ENCODE measurements around the gene DISP2. TPM values are rescaled to one million over a fixed set of nuclear protein-coding genes. Genes with fewer than 3 reads are reported as not detected.

DISP2 gene
- total RNA-seq, 1 donor from 2014 or later, result 0.74 TPM

DNA sequence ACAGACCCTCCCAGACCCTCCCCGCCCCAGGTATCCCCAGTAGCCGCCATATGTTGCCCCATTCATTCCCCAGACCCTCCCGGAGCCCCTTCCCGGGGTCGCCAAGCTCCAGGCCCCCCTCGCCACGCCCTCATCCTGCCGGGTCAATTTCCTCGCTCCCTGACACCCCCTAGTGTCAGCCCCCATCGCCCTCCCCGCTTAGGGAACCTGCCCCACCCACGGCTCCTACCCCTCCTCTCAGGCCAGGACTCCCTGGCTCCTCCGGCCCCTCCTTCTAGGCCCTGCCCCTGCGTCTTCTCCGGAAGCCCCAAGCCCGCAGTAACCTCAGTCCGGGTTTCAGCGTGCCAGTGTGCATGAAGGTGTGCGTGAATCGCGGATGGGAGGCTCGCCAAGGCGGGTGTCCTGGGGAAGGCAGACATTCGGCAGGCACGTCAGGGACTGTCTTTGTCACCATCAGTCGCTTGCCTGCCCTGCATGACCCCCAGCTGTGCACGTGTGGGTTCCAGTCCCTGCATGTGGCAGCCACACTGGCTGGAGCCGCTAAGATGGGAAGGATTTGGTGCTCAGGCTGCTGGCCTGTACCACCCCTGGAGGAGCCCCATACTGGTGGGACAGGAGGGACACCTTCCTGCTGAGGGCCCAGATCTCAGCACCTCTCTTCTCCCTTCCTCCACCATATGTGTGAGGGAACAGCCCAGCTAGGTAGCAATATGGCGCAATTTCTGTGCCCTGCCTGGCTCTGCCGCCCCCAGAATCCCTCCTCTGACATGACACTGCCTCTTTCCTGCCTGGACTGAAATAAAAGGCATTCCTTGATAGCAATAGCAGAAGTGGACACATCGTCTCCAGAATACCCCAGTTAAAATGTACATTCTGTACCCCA is 693 bp downstream of the DISP2 start:
- DNase-seq (ENCODE audit: extremely low spot score in 2 of 2), result no peak
- TF ChIP-seq POLR2A (IDR thresholded peaks at IDR 0.05), result no peak
- TF ChIP-seq, protein P1, sequence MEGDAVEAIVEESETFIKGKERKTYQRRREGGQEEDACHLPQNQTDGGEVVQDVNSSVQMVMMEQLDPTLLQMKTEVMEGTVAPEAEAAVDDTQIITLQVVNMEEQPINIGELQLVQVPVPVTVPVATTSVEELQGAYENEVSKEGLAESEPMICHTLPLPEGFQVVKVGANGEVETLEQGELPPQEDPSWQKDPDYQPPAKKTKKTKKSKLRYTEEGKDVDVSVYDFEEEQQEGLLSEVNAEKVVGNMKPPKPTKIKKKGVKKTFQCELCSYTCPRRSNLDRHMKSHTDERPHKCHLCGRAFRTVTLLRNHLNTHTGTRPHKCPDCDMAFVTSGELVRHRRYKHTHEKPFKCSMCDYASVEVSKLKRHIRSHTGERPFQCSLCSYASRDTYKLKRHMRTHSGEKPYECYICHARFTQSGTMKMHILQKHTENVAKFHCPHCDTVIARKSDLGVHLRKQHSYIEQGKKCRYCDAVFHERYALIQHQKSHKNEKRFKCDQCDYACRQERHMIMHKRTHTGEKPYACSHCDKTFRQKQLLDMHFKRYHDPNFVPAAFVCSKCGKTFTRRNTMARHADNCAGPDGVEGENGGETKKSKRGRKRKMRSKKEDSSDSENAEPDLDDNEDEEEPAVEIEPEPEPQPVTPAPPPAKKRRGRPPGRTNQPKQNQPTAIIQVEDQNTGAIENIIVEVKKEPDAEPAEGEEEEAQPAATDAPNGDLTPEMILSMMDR (IDR thresholded peaks at IDR 0.05), result no peak
- TF ChIP-seq POLR2AphosphoS5 (IDR thresholded peaks at IDR 0.05; ENCODE audit: insufficient read depth in 1 of 2, low read depth in 1 of 2), result no peak
- intact Hi-C loops (cut with DNase I), result no loop called here
- Histone ChIP-seq H3K27me3 (no peaks in the 10 kb centered on the region), H3K4me3 (peak overlapping the region; percentile 48 to 53), H3K9me3 (no peaks in the 10 kb centered on the region), H3K27ac (no peak overlapping the region), H3K36me3 (no peaks in the 10 kb centered on the region), H3K4me1 (peaks cover 14% of the 10 kb centered on the region)

DNA sequence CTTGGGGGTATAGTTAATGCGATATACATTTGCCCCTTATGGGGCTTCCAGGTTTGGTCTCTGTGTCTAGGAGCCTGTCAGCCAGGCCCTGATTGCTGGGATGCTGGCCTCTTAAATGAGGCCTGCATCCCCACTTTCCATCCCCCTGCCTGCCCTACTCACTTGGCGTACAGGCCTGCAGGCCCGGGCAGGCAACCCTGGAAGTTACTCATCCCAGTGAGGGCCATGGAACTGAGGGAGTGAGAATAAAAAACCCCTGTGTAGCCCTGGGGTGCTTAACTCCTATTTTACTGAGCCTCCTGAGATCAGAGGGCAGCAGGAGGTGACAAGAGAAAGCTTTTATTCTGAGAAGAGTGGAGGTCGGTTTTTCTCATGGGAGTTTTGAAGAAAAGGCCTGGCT is 2.0 kb downstream of the DISP2 start:
- TF ChIP-seq POLR2AphosphoS5 (IDR thresholded peaks at IDR 0.05; ENCODE audit: insufficient read depth in 1 of 2, low read depth in 1 of 2) (no peak), POLR2A (IDR thresholded peaks at IDR 0.05) (no peak)
- TF ChIP-seq, protein P1 (IDR thresholded peaks at IDR 0.05), result no peak
- intact Hi-C loops (cut with DNase I), result no loop called here
- Histone ChIP-seq H3K4me3 (no peak overlapping the region), H3K27ac (no peak overlapping the region), H3K9me3 (no peaks in the 10 kb centered on the region), H3K4me1 (peaks cover 14% of the 10 kb centered on the region), H3K27me3 (no peaks in the 10 kb centered on the region), H3K36me3 (no peaks in the 10 kb centered on the region)
- DNase-seq (ENCODE audit: extremely low spot score in 2 of 2), result no peak

DNA sequence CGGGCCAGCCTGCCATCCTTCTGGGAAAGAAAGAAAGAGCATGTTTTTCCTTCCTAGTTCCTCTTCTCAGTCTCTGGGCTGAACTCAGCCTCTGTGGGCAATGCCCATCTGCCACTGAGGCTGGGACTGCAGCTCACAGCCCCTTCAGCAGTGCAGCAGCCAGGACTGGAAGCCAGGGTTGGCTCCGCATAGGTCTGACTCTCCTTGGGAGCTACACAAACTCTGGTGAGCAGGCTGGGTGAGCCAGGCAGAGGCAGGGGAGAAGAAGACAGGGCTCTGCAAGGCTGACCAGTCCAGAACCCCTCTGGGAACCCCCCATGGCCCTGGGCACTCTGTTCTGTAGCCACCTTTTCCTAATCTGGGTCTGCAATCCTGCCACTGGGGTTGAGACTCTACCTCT is 3.6 kb downstream of the DISP2 start:
- intact Hi-C loops (cut with DNase I), result no loop called here
- no peak for DNase-seq (ENCODE audit: extremely low spot score in 2 of 2)
- H3K27me3 ChIP-seq, result no peaks in the 10 kb centered on the region
- no peak overlapping the region for H3K27ac ChIP-seq
- TF ChIP-seq, protein P1 (IDR thresholded peaks at IDR 0.05), result no peak
- TF ChIP-seq POLR2A (IDR thresholded peaks at IDR 0.05) (no peak), POLR2AphosphoS5 (IDR thresholded peaks at IDR 0.05; ENCODE audit: insufficient read depth in 1 of 2, low read depth in 1 of 2) (no peak)
- H3K9me3 ChIP-seq, result no peaks in the 10 kb centered on the region
- H3K4me3 ChIP-seq, result no peak overlapping the region
- peaks cover 14% of the 10 kb centered on the region for H3K4me1 ChIP-seq
- no peaks in the 10 kb centered on the region for H3K36me3 ChIP-seq

- TF ChIP-seq POLR2AphosphoS5 (IDR thresholded peaks at IDR 0.05; ENCODE audit: insufficient read depth in 1 of 2, low read depth in 1 of 2) (no peak), POLR2A (IDR thresholded peaks at IDR 0.05) (no peak)
- TF ChIP-seq, protein P1 (IDR thresholded peaks at IDR 0.05), result no peak
- H3K4me1 ChIP-seq, result peaks cover 17% of the 10 kb centered on the region
- no peak overlapping the region for H3K4me3 ChIP-seq
- H3K27me3 ChIP-seq, result no peaks in the 10 kb centered on the region
- no peaks in the 10 kb centered on the region for H3K36me3 ChIP-seq
- intact Hi-C loops (cut with DNase I), result no loop called here
- no peak for DNase-seq (ENCODE audit: extremely low spot score in 2 of 2)
- H3K27ac ChIP-seq, result no peak overlapping the region
- no peaks in the 10 kb centered on the region for H3K9me3 ChIP-seq
Observed at GRCh38 chr15:40363611-40364010, 5.6 kb downstream of the DISP2 start.

- H3K4me1 ChIP-seq, result peaks cover 14% of the 10 kb centered on the region
- H3K36me3 ChIP-seq, result no peaks in the 10 kb centered on the region
- TF ChIP-seq POLR2AphosphoS5 (IDR thresholded peaks at IDR 0.05; ENCODE audit: insufficient read depth in 1 of 2, low read depth in 1 of 2) (no peak), POLR2A (IDR thresholded peaks at IDR 0.05) (no peak)
- TF ChIP-seq, protein P1 (IDR thresholded peaks at IDR 0.05), result no peak
- no peaks in the 10 kb centered on the region for H3K27me3 ChIP-seq
- no peak overlapping the region for H3K4me3 ChIP-seq
- no peak overlapping the region for H3K27ac ChIP-seq
- DNase-seq (ENCODE audit: extremely low spot score in 2 of 2), result no peak
- intact Hi-C loops (cut with DNase I), result no loop called here
- H3K9me3 ChIP-seq, result no peaks in the 10 kb centered on the region
Observed at GRCh38 chr15:40364251-40364650, 6.2 kb downstream of the DISP2 start.
